ENCODE measurements around the gene PRDM4.
A peak's percentile ranks its signal among the peaks of the same experiment; 100 is the strongest.

The PRDM4 gene

DNA sequence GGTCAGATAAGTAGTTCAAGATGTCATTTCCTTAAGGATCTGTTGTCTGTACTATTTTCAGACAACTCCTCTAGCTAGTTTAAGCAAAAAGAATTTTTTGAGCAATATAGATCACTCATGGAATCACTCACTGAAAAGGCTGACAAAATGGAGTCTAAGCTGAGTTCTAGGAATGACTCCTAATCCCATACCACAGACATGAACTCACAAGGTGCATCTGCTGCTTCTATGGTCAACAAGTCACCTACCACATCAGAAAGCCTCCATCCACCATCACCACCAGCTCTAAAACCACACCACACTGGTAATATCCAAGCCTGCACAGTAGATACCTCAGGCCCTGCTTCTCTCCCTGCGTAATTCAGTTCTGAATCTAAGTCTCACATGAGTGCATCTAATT is 42.3 kb downstream of the PRDM4 start:
- ChIA-PET CTCF (no interaction called here), POLR2A (no interaction called here)
- H3K27ac ChIP-seq (ENCODE audit: extremely low read depth, low read depth, low read length), result no peak overlapping the region
- no peak overlapping the region for H3K4me3 ChIP-seq (ENCODE audit: low read depth, low read length)
- H3K9me3 ChIP-seq (ENCODE audit: control insufficient read depth, insufficient read depth, low read depth, low read length), result no peaks in the 10 kb centered on the region
- no peaks in the 10 kb centered on the region for H3K4me1 ChIP-seq (ENCODE audit: control insufficient read depth, insufficient read depth, low read length)
- H3K36me3 ChIP-seq (ENCODE audit: control insufficient read depth in 2 of 2, insufficient read depth in 1 of 2, low read length in 2 of 2), result peaks cover 10 to 27% of the 10 kb centered on the region in 2 experiments; a peak in 2 of 3 replicates
- no peak for TF ChIP-seq ZNF112 (tag by site-specific recombination; IDR thresholded peaks at IDR 0.05)
- no peak for TF ChIP-seq EGR2 (tag by site-specific recombination; IDR thresholded peaks at IDR 0.05; ENCODE audit: low read depth)
- no peak for TF ChIP-seq ZBTB20 (tag by site-specific recombination; IDR thresholded peaks at IDR 0.05)
- TF ChIP-seq, protein P1, sequence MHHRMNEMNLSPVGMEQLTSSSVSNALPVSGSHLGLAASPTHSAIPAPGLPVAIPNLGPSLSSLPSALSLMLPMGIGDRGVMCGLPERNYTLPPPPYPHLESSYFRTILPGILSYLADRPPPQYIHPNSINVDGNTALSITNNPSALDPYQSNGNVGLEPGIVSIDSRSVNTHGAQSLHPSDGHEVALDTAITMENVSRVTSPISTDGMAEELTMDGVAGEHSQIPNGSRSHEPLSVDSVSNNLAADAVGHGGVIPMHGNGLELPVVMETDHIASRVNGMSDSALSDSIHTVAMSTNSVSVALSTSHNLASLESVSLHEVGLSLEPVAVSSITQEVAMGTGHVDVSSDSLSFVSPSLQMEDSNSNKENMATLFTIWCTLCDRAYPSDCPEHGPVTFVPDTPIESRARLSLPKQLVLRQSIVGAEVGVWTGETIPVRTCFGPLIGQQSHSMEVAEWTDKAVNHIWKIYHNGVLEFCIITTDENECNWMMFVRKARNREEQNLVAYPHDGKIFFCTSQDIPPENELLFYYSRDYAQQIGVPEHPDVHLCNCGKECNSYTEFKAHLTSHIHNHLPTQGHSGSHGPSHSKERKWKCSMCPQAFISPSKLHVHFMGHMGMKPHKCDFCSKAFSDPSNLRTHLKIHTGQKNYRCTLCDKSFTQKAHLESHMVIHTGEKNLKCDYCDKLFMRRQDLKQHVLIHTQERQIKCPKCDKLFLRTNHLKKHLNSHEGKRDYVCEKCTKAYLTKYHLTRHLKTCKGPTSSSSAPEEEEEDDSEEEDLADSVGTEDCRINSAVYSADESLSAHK (tag by site-specific recombination; IDR thresholded peaks at IDR 0.05), result no peak
- TF ChIP-seq ZNF510 (tag by site-specific recombination; IDR thresholded peaks at IDR 0.05; ENCODE audit: insufficient replicate concordance), result no peak
- TF ChIP-seq ZNF16 (tag by site-specific recombination; IDR thresholded peaks at IDR 0.05; ENCODE audit: low read depth), result no peak
- no peak for TF ChIP-seq ZNF48 (tag by site-specific recombination; IDR thresholded peaks at IDR 0.05)
- no peak for TF ChIP-seq ZNF169 (tag by site-specific recombination; IDR thresholded peaks at IDR 0.05)
- TF ChIP-seq ZNF132 (tag by site-specific recombination; IDR thresholded peaks at IDR 0.05; ENCODE audit: borderline replicate concordance), result no peak
- TF ChIP-seq YY2 (tag by site-specific recombination; IDR thresholded peaks at IDR 0.05), result no peak
- no peak for TF ChIP-seq ZNF585B (tag by site-specific recombination; IDR thresholded peaks at IDR 0.05)
- TF ChIP-seq ZBTB8A (tag by site-specific recombination; IDR thresholded peaks at IDR 0.05), result no peak
- no peak for TF ChIP-seq ZNF121 (tag by site-specific recombination; IDR thresholded peaks at IDR 0.05)
- no peak for TF ChIP-seq ZNF138 (tag by site-specific recombination; IDR thresholded peaks at IDR 0.05; ENCODE audit: borderline replicate concordance)
- TF ChIP-seq ZNF558 (tag by site-specific recombination; IDR thresholded peaks at IDR 0.05), result no peak
- no peak for TF ChIP-seq ZNF223 (tag by site-specific recombination; IDR thresholded peaks at IDR 0.05)
- no peak for TF ChIP-seq KLF1 (tag by site-specific recombination; IDR thresholded peaks at IDR 0.05)
- TF ChIP-seq KLF16 (tag by site-specific recombination; IDR thresholded peaks at IDR 0.05), result no peak
- no peak for TF ChIP-seq ZNF488 (tag by site-specific recombination; IDR thresholded peaks at IDR 0.05)
- TF ChIP-seq BCL11A (tag by site-specific recombination; IDR thresholded peaks at IDR 0.05; ENCODE audit: low read depth), result no peak

DNA sequence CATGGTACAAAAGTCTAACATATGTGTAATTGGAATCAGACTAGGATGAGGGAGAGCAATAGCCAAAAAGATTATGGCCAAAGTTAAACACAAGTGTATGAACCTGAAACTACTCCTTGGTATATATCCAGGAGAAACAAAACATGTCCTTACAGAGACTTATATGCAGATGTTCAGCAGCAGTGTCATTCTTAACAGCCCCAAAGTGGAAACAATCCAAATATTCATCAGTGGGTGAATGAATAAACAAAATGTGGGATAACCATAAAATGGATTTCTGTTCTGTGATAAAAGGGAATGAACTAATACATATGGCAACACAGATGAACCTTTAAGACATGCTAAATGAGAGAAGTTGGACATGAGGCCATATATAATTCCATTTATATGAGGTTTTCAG is 45.2 kb downstream of the PRDM4 start:
- H3K9me3 ChIP-seq (ENCODE audit: control insufficient read depth, insufficient read depth, low read depth, low read length), result no peaks in the 10 kb centered on the region
- H3K4me1 ChIP-seq (ENCODE audit: control insufficient read depth, insufficient read depth, low read length), result no peaks in the 10 kb centered on the region
- no peak overlapping the region for H3K27ac ChIP-seq (ENCODE audit: extremely low read depth, low read depth, low read length)
- ChIA-PET CTCF (interaction anchor here (1.3 kb wide), 1 partner anchor 170 kb away, joined by 4 read pairs; no protein-coding TSS in a partner anchor), POLR2A (no interaction called here)
- H3K4me3 ChIP-seq (ENCODE audit: low read depth, low read length), result no peak overlapping the region
- H3K36me3 ChIP-seq (ENCODE audit: control insufficient read depth in 2 of 2, insufficient read depth in 1 of 2, low read length in 2 of 2), result peaks cover 21 to 52% of the 10 kb centered on the region in 2 experiments
- TF ChIP-seq IKZF3 (tag by site-specific recombination; IDR thresholded peaks at IDR 0.05) (no peak), ZNF133 (tag by site-specific recombination; IDR thresholded peaks at IDR 0.05) (0 out of 2 replicates have a peak, but pooled peaks have one; percentile 57), ZNF10 (tag by site-specific recombination; IDR thresholded peaks at IDR 0.05) (no peak)

Data from HEK293 (cell line).